ENCODE data around the gene MBD3L4. TPM values are rescaled to one million over a fixed set of nuclear protein-coding genes. Genes with fewer than 3 reads are reported as not detected.

Gene MBD3L4
- total and polyA plus RNA-seq, 2 of the 13 experiments (the other 11 are each of a cell fraction or from before 2014, with no cell fraction given), result not detected

DNA sequence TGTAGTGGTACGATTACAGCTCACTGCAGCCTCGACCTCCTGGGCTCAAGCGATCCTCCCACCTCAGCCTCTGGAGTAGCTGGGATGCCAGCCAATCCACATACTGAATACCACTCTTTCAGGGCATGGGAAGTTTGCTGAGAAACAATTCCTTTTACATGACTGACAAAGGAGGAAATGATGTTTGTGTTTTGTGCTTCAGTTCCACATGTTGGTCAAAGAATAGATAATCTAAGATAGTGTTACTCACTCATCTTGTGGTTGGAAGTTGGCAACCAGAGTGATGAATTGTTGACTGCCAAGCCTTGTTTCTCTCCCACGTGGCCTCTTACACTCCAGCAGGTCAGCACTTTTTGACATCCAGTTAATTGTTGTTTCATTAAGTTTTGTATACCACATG, 26.3 kb downstream of the MBD3L4 start:
- ChIA-PET CTCF (ENCODE audit: low intra/inter-chr PET ratio, low total read pairs) (no interaction called here), POLR2A (no interaction called here)
- ATAC-seq (no peak), FAIRE-seq (no peak), DNase-seq (ENCODE audit: low spot score) (no peak)
- no peaks in the 10 kb centered on the region for H4K20me1 ChIP-seq (ENCODE audit: insufficient read depth, low read length)
- H3K27ac ChIP-seq (ENCODE audit: extremely low read length, insufficient read depth, low read length), result no peak overlapping the region
- H3K9me3 ChIP-seq (ENCODE audit: low read length), result no peaks in the 10 kb centered on the region
- H3K27me3 ChIP-seq (ENCODE audit: control insufficient read depth in 1 of 2, insufficient read depth in 2 of 2, low read length in 2 of 2), result 0 out of 5 replicates have a peak, but pooled peaks cover 0 to under 1% of the 10 kb centered on the region in 2 experiments
- H3K4me1 ChIP-seq (ENCODE audit: insufficient read depth, low read length), result no peaks in the 10 kb centered on the region
- no peaks in the 10 kb centered on the region for H3K79me2 ChIP-seq (ENCODE audit: insufficient read depth, low read length)
- BruUV-seq (replicated peaks), result no TSS peak
- intact Hi-C loops (cut with micrococcal nuclease; ENCODE audit: unreplicated experiment) (no loop called here), in situ Hi-C loops (cut with HindIII; ENCODE audit: extremely low pct_ligation_motif_present, low pct_unique_long_range_greater_than_20kb) (no loop called here)
- no peak for TF ChIP-seq ZNF615 (CRISPR knock-in tag; IDR thresholded peaks at IDR 0.05; ENCODE audit: borderline replicate concordance)
- no peak for TF ChIP-seq SMARCE1 (IDR thresholded peaks at IDR 0.05; ENCODE audit: borderline replicate concordance)
- TF ChIP-seq RAD21 (CRISPR knock-in tag; IDR thresholded peaks at IDR 0.05), result no peak
- no peak for TF ChIP-seq CREM (IDR thresholded peaks at IDR 0.05)
- no peak for TF ChIP-seq CREM (CRISPR knock-in tag; IDR thresholded peaks at IDR 0.05)
- TF ChIP-seq ATRX (CRISPR knock-in tag; IDR thresholded peaks at IDR 0.05; ENCODE audit: borderline replicate concordance), result no peak
- TF ChIP-seq CC2D1A (CRISPR knock-in tag; IDR thresholded peaks at IDR 0.05), result no peak
- TF ChIP-seq RXRA (CRISPR knock-in tag; IDR thresholded peaks at IDR 0.05), result no peak
- TF ChIP-seq NAIF1 (CRISPR knock-in tag; IDR thresholded peaks at IDR 0.05; ENCODE audit: borderline replicate concordance), result no peak
- TF ChIP-seq GTF3A (CRISPR knock-in tag; conservative IDR thresholded peaks at IDR 0.05), result no peak
- no peak for TF ChIP-seq ZNF10 (CRISPR knock-in tag; IDR thresholded peaks at IDR 0.05; ENCODE audit: borderline replicate concordance, low read depth)
- TF ChIP-seq, protein P1, sequence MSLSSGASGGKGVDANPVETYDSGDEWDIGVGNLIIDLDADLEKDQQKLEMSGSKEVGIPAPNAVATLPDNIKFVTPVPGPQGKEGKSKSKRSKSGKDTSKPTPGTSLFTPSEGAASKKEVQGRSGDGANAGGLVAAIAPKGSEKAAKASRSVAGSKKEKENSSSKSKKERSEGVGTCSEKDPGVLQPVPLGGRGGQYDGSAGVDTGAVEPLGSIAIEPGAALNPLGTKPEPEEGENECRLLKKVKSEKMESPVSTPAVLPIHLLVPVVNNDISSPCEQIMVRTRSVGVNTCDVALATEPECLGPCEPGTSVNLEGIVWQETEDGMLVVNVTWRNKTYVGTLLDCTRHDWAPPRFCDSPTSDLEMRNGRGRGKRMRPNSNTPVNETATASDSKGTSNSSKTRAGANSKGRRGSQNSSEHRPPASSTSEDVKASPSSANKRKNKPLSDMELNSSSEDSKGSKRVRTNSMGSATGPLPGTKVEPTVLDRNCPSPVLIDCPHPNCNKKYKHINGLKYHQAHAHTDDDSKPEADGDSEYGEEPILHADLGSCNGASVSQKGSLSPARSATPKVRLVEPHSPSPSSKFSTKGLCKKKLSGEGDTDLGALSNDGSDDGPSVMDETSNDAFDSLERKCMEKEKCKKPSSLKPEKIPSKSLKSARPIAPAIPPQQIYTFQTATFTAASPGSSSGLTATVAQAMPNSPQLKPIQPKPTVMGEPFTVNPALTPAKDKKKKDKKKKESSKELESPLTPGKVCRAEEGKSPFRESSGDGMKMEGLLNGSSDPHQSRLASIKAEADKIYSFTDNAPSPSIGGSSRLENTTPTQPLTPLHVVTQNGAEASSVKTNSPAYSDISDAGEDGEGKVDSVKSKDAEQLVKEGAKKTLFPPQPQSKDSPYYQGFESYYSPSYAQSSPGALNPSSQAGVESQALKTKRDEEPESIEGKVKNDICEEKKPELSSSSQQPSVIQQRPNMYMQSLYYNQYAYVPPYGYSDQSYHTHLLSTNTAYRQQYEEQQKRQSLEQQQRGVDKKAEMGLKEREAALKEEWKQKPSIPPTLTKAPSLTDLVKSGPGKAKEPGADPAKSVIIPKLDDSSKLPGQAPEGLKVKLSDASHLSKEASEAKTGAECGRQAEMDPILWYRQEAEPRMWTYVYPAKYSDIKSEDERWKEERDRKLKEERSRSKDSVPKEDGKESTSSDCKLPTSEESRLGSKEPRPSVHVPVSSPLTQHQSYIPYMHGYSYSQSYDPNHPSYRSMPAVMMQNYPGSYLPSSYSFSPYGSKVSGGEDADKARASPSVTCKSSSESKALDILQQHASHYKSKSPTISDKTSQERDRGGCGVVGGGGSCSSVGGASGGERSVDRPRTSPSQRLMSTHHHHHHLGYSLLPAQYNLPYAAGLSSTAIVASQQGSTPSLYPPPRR (CRISPR knock-in tag; IDR thresholded peaks at IDR 0.05; ENCODE audit: borderline replicate concordance), result no peak
- TF ChIP-seq ZNF263 (CRISPR knock-in tag; IDR thresholded peaks at IDR 0.05), result no peak
- no peak for TF ChIP-seq DPF2 (CRISPR knock-in tag; IDR thresholded peaks at IDR 0.05; ENCODE audit: borderline replicate concordance, low read depth)
- no peak for TF ChIP-seq ZNF333 (CRISPR knock-in tag; IDR thresholded peaks at IDR 0.05; ENCODE audit: borderline replicate concordance)
- TF ChIP-seq ZBTB3 (CRISPR knock-in tag; IDR thresholded peaks at IDR 0.05; ENCODE audit: borderline replicate concordance, low read depth), result no peak
- no peak for TF ChIP-seq POGZ (CRISPR knock-in tag; IDR thresholded peaks at IDR 0.05)
- no peak for TF ChIP-seq ZNF441 (CRISPR knock-in tag; IDR thresholded peaks at IDR 0.05; ENCODE audit: borderline replicate concordance)
- no peak for TF ChIP-seq MZF1 (CRISPR knock-in tag; IDR thresholded peaks at IDR 0.05; ENCODE audit: borderline replicate concordance)
- TF ChIP-seq LCORL (IDR thresholded peaks at IDR 0.05), result no peak
- TF ChIP-seq LCORL (CRISPR knock-in tag; IDR thresholded peaks at IDR 0.05), result no peak
- no peak overlapping the region for H3K4me2 ChIP-seq (ENCODE audit: low read depth, low read length)
- no peak overlapping the region for H3K4me3 ChIP-seq (replicated peaks in 1 of 3; ENCODE audit: insufficient read depth in 1 of 3, low read depth in 2 of 3, low read length in 3 of 3)
- 40% methylated on average over 4 of the region's 4 CpGs for WGBS (ENCODE audit: low lambda C conversion rate)
- no peak overlapping the region for H2AFZ ChIP-seq (ENCODE audit: low read length)
- no peak overlapping the region for H3K9ac ChIP-seq (ENCODE audit: insufficient read depth, low read depth, low read length)
- H3K36me3 ChIP-seq (replicated peaks in 1 of 2; ENCODE audit: control insufficient read depth in 1 of 2, insufficient read depth in 2 of 2, low read length in 2 of 2), result no peaks in the 10 kb centered on the region
